ENCODE results near the gene SLC32A1. TPM values are rescaled to one million over a fixed set of nuclear protein-coding genes. Genes with fewer than 3 reads are reported as not detected.

Gene SLC32A1
- total RNA-seq, 1 donor: 0.21 TPM

- H3K9me3 ChIP-seq (ENCODE audit: low read depth, low read length): no peaks in the 10 kb centered on the region
These were observed 33.0 kb downstream of the SLC32A1 start for GRCh38 chr20:38757145-38757775.

GRCh38 chr20:38759106-38759505, 34.8 kb downstream of the SLC32A1 start:
- no peaks in the 10 kb centered on the region for H3K9me3 ChIP-seq (ENCODE audit: low read depth, low read length)
- no peak overlapping the region for H3K4me3 ChIP-seq (ENCODE audit: low read length)
- no peaks in the 10 kb centered on the region for H3K27me3 ChIP-seq (ENCODE audit: insufficient read depth, low read length)
- peaks cover 6% of the 10 kb centered on the region for H3K4me1 ChIP-seq (ENCODE audit: insufficient read depth, low read length)

More at GRCh38 chr20:38757145-38757775, 33.0 kb downstream of the SLC32A1 start:
- H3K27me3 ChIP-seq (ENCODE audit: insufficient read depth, low read length): no peaks in the 10 kb centered on the region
- no peak overlapping the region for H3K4me3 ChIP-seq (ENCODE audit: low read length)
- peaks cover 6% of the 10 kb centered on the region for H3K4me1 ChIP-seq (ENCODE audit: insufficient read depth, low read length)

DNA sequence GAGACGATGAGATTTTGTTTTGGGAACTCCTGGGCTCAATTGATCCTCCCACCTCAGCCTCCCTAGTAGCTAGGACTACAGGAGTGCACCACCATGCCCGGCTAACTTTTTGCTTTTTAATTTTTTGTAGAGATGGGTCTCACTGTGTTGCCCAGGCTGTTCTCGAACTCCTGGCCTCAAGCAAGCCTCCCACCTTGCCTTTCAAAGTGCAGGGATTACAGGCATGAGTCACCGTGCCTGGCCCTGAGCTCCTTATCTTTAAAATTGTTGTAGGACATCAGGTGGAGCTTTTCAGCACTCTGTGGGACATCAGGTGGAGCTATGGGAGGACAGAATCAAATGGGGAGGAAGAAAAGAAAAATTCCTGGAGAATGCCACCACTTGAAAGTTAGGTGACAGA, 36.7 kb downstream of the SLC32A1 start:
- Histone ChIP-seq H3K9me3 (ENCODE audit: low read depth, low read length) (no peaks in the 10 kb centered on the region), H3K27me3 (ENCODE audit: insufficient read depth, low read length) (no peaks in the 10 kb centered on the region), H3K4me1 (ENCODE audit: insufficient read depth, low read length) (peaks cover 6% of the 10 kb centered on the region), H3K4me3 (ENCODE audit: low read length) (no peak overlapping the region)

GRCh38 chr20:38762174-38762573, 37.9 kb downstream of the SLC32A1 start:
- Histone ChIP-seq H3K9me3 (ENCODE audit: low read depth, low read length) (no peaks in the 10 kb centered on the region), H3K4me1 (ENCODE audit: insufficient read depth, low read length) (peaks cover 6% of the 10 kb centered on the region), H3K4me3 (ENCODE audit: low read length) (no peak overlapping the region), H3K27me3 (ENCODE audit: insufficient read depth, low read length) (no peaks in the 10 kb centered on the region)

- H3K4me3 ChIP-seq (ENCODE audit: low read length): no peak overlapping the region
- H3K27me3 ChIP-seq (ENCODE audit: insufficient read depth, low read length): no peaks in the 10 kb centered on the region
- peaks cover 6% of the 10 kb centered on the region for H3K4me1 ChIP-seq (ENCODE audit: insufficient read depth, low read length)
- H3K9me3 ChIP-seq (ENCODE audit: low read depth, low read length): no peaks in the 10 kb centered on the region
These were observed 39.3 kb downstream of the SLC32A1 start for GRCh38 chr20:38763616-38764015.

DNA sequence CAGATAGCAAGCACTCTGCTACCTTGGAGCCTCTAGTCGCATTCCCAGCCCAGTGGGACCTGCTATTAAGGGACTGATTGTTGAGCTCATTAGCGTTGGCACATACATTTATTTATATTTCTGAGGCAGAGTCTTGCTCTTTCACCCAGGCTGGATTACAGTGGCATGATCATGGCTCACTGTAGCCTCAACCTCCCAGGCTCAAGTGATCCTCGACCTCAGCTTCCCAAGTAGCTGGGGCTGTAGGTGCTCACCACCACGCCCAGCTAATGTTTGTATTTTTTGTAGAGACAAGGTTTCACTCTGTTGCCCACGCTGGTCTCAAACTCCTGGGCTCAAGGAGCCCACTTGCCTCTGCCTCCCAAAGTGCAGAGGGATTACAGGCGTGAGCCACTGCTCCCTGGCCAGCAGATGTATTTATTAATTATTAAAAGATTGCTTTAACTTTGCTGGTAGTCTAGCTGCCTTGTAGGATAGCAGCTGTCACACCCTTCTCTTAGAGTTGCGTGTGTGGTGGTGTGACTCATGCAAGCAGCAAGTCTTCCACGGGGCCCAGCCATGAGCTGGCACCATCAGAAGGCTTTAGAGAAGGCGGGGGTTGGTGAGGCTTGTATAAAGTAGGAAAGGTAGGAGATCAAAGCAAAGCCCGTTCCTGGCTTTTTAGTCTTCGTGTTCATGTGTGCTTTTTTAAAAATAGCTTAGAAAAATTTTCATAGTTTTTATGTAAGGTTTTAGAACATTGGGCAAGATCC, 40.5 kb downstream of the SLC32A1 start:
- Histone ChIP-seq H3K27me3 (ENCODE audit: insufficient read depth, low read length) (no peaks in the 10 kb centered on the region), H3K4me1 (ENCODE audit: insufficient read depth, low read length) (peaks cover 6% of the 10 kb centered on the region), H3K9me3 (ENCODE audit: low read depth, low read length) (no peaks in the 10 kb centered on the region), H3K4me3 (ENCODE audit: low read length) (no peak overlapping the region)

GRCh38 chr20:38766071-38766470, 41.8 kb downstream of the SLC32A1 start:
- H3K4me3 ChIP-seq (ENCODE audit: low read length): no peak overlapping the region
- H3K4me1 ChIP-seq (ENCODE audit: insufficient read depth, low read length): peaks cover 6% of the 10 kb centered on the region
- H3K27me3 ChIP-seq (ENCODE audit: insufficient read depth, low read length): no peaks in the 10 kb centered on the region
- H3K9me3 ChIP-seq (ENCODE audit: low read depth, low read length): no peaks in the 10 kb centered on the region

DNA sequence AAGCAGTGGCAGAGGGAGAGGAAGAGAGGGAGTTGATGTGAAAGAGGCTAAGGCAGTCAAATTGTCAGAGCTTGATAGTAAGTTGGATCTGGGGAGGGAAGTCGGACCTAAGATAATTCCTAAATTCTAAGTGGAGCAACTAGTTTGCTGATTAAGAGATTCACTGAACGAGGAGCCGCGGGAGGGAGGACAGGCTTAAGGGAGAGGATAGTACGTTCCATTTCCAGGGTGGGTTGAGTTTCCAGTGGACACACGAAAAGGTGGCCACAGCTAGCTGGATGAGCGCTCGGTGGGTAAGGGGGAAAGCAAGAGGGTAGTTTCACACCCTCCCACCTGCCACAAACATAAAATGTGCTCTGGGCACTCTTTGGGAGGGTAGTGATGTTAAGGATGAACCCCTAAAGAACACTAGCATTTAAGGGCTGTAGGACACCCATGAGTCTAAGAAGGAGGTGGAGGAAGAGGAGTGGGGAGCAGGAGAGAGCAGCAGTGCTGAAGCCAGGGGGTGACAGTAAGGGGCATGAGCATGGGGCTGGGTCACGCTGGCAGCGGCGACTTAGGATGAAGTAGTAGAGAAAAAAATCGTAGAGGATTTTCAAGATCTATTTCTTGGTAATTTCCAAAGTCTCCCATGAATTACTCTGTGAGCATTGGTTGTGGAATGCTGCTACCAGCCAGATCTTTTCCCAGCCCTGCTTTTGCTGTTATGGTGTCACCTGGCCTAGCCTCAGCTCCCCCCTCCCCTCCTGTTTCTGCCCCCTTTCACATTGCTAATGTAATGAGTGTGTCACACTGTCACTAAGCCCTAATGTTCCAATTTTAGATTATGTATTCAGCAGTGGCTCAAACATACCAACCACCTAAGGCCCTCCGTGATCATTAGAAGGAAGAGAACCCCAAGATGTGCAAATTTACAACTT, 45.4 kb downstream of the SLC32A1 start:
- no peak overlapping the region for H3K4me3 ChIP-seq (ENCODE audit: low read length)
- no peaks in the 10 kb centered on the region for H3K9me3 ChIP-seq (ENCODE audit: low read depth, low read length)

GRCh38 chr20:38770546-38770945, 46.3 kb downstream of the SLC32A1 start:
- H3K9me3 ChIP-seq (ENCODE audit: low read depth, low read length): no peaks in the 10 kb centered on the region

More for the DNA sequence above, 45.4 kb downstream of the SLC32A1 start:
- Histone ChIP-seq H3K4me1 (ENCODE audit: insufficient read depth, low read length) (no peaks in the 10 kb centered on the region), H3K27me3 (ENCODE audit: insufficient read depth, low read length) (no peaks in the 10 kb centered on the region)

GRCh38 chr20:38770970-38771369, 46.7 kb downstream of the SLC32A1 start:
- Histone ChIP-seq H3K27me3 (ENCODE audit: insufficient read depth, low read length) (no peaks in the 10 kb centered on the region), H3K4me1 (ENCODE audit: insufficient read depth, low read length) (no peaks in the 10 kb centered on the region), H3K9me3 (ENCODE audit: low read depth, low read length) (no peaks in the 10 kb centered on the region), H3K4me3 (ENCODE audit: low read length) (no peak overlapping the region)

More at GRCh38 chr20:38770546-38770945, 46.3 kb downstream of the SLC32A1 start:
- no peak overlapping the region for H3K4me3 ChIP-seq (ENCODE audit: low read length)
- H3K27me3 ChIP-seq (ENCODE audit: insufficient read depth, low read length): no peaks in the 10 kb centered on the region
- no peaks in the 10 kb centered on the region for H3K4me1 ChIP-seq (ENCODE audit: insufficient read depth, low read length)

GRCh38 chr20:38771621-38772020, 47.3 kb downstream of the SLC32A1 start:
- Histone ChIP-seq H3K4me3 (ENCODE audit: low read length) (no peak overlapping the region), H3K27me3 (ENCODE audit: insufficient read depth, low read length) (no peaks in the 10 kb centered on the region), H3K4me1 (ENCODE audit: insufficient read depth, low read length) (no peaks in the 10 kb centered on the region), H3K9me3 (ENCODE audit: low read depth, low read length) (no peaks in the 10 kb centered on the region)

- H3K4me3 ChIP-seq (ENCODE audit: low read length): no peak overlapping the region
- H3K27me3 ChIP-seq (ENCODE audit: insufficient read depth, low read length): no peaks in the 10 kb centered on the region
- H3K9me3 ChIP-seq (ENCODE audit: low read depth, low read length): no peaks in the 10 kb centered on the region
- no peaks in the 10 kb centered on the region for H3K4me1 ChIP-seq (ENCODE audit: insufficient read depth, low read length)
These were observed 49.9 kb downstream of the SLC32A1 start for GRCh38 chr20:38774167-38774566.

GRCh38 chr20:38776363-38776762, 52.1 kb downstream of the SLC32A1 start:
- Histone ChIP-seq H3K4me1 (ENCODE audit: insufficient read depth, low read length) (no peaks in the 10 kb centered on the region), H3K4me3 (ENCODE audit: low read length) (no peak overlapping the region), H3K9me3 (ENCODE audit: low read depth, low read length) (no peaks in the 10 kb centered on the region), H3K27me3 (ENCODE audit: insufficient read depth, low read length) (no peaks in the 10 kb centered on the region)
